GM18868 (cell line): Measurements from ENCODE around the gene CRISPLD2.

Source experiments
- ATAC-seq: cut with Tn5 transposase; IDR thresholded peaks from one replicate; pipeline ENCODE4 v1.9.1; 2021; ENCODE audit warnings: mild to moderate bottlenecking, moderate library complexity; ENCODE audit not compliant: unreplicated experiment

The CRISPLD2 gene

DNA sequence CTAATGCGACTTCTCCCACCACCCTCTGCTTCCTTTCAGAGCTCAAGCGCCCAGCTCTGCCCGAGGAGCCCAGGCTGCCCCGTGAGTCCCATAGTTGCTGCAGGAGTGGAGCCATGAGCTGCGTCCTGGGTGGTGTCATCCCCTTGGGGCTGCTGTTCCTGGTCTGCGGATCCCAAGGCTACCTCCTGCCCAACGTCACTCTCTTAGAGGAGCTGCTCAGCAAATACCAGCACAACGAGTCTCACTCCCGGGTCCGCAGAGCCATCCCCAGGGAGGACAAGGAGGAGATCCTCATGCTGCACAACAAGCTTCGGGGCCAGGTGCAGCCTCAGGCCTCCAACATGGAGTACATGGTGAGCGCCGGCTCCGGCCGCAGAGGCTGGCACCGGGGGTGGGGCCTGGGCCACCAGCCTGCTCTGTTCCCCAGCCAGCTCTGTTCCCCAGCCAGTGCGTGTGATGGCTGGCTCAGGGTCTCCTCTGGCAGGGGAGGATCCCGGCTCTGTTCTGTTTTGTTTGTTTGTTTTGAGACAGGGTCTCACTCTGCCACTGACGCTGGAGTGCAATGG, 18.7 kb downstream of the CRISPLD2 start:
- no peak for ATAC-seq

DNA sequence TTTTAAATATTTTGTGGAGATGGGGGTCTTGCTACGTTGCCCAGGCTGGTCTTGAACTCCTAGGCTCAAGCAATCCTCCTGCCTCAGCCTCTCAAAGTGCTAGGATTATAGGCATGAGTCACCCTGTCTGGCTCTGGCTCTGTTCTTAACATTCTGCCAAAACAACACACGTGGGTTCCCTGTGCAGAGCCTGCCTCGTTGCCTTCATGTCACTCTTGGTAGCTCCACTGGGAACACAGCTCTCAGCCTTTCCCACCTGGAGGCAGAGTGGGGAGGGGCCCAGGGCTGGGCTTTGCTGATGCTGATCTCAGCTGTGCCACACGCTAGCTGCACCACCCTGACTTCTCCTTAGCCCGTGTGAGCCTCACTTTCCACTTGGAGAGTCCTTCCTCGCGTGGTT, 19.3 kb downstream of the CRISPLD2 start:
- no peak for ATAC-seq

DNA sequence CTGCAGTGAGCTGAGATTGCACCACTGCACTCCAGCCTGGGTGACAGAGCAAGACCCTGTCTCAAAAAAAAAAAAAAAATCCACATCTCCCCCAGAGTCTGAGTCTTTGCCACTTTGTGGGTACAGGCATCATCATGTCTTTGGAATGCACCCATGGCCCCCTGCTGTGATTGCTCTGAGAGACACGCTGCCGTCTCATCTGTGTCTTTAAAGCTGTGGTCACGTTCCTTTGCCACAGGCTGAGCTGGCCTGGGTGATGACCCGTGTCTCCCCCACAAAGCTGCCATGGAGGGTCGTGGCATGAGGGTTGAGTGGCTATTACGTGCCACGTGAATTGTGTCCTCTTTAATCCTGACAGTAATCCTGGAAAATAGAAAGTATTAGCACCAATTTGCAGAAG, 20.2 kb downstream of the CRISPLD2 start:
- no peak for ATAC-seq

DNA sequence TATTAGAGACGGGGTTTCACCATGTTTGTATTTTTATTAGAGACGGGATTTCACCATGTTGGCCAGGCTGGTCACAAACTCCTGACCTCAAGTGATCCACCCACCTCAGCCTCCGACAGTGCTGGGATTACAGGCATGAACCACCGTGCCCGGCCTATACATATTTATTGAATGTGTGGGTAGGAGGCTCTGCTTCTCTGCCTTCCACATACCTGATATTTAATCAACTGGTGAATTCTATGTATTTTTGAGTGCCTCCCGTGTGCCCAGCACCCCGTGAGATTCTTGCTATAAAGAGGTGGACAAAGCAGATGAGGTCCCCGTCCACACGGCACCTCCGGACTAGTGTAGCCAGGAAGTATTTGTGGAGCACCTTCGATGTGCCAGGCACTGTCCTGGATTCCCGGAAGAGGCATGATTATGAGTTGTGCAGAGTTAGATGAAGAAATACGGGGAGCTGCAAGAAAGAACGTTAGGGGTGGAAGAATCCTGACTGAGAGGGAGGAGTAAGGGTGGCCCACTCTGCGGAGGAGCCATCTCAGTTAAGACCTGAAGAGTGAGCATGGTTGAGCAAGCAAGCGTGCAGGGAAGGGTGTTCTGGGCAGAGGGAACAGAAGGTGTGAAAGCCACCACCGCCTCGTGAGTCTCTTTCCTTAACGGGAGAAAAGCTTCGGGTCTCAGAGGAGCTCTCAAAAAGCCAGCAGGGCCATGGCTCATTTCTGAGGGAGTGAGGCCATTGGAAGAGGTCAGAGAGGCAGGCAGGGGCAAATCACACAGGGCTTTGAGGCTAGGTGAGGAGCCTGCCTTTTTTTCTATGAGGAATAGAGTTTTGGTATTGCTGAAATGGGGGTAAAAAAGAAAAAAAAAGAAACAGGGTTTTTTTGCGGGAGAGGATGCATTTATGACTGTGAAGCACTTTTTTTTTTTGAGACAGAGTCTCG, 21.2 kb downstream of the CRISPLD2 start:
- no peak for ATAC-seq

DNA sequence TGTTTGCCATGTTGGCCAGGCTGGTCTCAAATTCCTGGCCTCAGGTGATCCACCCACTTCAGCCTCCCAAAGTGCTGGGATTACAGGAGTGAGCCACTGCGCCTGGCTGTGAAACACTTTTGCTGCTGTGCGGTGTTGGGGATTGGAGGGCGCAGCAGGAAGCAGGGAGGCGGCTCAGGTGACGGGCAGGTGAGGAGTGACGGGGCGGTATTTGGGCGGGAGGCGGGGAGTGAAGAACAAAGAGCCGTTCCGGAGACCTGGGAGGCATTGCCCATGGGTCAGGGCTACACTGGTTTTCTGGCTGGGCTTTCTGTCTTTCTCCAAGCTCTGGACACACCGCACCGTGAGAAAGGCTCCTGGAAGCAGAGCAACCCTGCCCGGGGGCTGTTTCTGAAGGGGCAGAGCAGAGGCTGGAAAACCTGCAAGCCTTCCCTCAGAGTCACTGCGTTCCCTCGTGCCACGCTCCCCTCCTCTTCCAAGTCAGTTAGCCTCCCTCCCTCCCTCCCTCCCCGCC, 22.1 kb downstream of the CRISPLD2 start:
- ATAC-seq: no peak

DNA sequence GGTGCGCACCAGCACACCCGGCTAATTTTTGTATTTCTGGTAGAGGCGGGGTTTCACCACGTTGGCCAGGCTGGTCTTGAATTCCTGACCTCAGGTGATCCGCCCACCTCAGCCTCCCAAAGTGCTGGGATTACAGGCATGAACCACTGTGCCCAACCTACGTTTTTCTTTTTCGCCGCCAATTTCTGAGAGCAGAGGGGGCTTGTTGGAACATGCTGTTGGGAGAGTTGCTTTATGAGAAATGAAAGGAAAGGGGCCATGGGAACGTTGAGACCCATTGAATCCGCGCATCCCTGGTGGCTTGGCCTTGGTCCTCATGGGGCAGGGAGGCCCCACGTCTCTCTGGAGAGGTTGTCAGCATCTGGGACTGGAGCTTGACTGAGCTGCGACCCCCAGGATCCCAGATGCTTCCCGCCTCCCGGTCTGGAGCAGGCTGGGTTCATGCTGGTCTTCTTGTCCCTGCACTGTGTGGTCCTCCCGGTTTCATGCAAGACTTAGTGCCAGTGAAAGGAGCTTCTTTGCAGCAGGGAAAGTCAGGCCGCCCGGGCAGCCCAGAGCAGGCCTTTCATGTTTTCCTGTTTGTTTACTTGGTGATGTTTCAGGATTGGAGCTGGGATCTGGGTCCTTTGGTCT, 22.8 kb downstream of the CRISPLD2 start:
- ATAC-seq: no peak

DNA sequence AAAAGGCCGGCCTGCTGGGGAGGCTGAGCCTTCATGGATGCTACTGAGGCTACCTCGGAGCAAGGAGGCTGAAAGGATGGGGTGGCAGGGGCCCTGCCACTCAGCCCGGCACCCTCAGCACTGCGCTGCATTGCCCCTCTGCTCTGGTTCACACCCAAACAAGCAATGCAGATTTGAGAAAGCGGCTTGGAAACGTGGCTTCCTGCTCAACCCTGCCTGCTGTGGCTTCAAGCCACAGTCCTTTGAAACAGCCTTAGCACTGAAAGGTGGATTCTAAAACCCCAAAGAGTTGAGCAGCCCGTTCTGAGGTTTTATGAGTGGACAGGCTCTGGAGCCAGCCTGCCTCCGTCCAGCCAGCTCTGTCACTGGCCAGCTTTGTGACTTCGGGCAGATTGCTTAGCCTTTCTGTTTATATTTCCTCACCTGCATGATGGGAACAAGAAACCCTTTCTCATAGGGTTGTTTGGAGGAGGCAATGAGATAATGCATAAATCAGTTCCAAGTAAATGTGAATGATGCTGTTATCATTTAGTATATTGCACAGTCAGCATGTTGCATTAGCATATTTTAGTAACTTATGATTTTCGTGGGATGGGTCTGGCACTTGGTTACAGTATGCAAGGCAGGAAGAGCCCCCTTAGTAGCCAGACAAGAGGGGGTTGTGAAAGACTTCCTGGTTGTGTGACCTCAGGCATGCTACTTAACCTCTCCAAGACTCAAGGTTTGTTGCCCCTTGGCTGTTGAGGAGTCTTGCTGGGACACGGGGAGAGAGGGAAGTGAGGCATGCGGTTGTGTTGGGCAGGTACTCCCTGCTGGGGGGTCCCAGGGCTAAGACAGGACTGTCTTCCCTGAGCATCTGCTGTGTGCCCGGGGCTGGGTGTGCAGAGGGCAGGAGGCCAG, 23.6 kb downstream of the CRISPLD2 start:
- no peak for ATAC-seq

DNA sequence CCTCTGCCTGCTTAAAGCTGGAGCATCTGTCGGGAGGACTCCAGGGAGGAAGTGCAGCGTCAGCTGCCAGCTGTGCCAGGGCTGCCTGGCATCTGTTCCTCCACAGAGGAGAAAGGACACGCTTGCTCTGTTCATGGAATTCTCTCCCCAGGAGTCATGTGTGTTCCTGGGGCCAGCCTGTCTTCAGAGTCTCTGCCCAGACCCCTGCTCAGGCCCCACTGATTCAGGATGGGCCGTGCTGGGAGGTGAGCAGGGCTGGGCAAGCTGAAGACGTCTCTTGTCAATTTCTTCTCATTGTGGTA, 24.2 kb downstream of the CRISPLD2 start:
- ATAC-seq: no peak

DNA sequence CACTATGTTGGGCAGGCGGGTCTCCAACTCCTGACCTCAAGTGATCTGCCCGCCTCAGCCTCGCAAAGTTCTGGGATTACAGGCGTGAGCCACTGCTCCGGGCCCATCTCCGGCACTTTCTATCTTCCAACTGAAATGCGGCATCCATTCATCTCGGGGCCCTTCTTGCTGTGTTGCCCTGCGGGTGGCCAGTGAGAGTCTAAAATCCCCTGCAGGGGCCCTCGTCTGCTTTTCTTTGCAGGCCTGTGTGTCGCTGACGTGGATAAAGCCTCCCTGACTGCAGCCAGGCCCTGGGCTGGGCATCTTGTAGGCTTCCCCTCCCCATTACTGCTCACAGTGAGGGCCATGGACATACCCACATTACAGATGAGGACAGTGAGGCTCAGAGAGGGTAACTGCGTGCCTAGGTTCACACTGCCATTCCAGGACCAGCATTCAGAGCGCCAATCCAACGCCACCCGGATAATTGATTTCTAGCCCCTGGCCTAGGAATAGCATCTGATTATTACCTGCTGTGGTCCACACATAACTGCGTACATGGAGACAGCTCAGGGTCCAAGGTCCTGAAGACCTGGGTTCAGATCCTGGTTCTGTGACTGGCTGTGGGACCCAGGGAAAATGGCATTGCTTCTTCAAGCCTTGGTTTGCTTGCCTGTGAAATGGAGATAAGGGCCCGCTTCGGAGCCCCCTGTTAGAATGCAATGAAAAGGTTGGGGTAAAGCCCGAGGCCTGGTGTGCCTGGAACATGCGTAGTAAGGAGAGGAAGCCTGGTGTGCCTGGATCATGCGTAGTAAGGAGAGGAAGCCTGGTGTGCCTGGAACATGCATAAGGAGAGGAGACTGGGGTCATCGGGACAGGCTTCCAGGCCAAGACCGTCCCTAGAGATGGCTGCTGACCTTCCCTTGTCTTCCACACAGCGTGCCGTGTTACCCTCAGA, 25.0 kb downstream of the CRISPLD2 start:
- ATAC-seq: no peak

DNA sequence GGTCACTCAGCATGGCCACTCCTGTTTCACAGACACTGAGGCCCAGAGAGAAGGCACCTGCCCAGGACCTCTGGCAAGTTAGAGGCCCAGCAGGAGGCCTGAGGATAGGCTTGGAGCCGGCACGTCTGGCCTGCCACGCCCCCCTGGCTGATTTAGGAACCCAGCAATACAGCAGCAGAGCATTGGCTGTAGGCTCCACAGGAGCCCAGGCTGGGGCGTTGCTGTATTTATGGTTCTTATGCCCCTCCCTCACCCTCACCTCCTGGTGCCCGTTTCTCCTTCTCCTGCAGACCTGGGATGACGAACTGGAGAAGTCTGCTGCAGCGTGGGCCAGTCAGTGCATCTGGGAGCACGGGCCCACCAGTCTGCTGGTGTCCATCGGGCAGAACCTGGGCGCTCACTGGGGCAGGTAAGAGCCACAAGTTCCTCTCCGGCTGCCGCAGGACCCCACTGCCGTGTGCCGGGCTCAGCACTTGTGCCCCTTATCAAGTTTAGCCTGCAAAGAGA, 25.8 kb downstream of the CRISPLD2 start:
- ATAC-seq: no peak

DNA sequence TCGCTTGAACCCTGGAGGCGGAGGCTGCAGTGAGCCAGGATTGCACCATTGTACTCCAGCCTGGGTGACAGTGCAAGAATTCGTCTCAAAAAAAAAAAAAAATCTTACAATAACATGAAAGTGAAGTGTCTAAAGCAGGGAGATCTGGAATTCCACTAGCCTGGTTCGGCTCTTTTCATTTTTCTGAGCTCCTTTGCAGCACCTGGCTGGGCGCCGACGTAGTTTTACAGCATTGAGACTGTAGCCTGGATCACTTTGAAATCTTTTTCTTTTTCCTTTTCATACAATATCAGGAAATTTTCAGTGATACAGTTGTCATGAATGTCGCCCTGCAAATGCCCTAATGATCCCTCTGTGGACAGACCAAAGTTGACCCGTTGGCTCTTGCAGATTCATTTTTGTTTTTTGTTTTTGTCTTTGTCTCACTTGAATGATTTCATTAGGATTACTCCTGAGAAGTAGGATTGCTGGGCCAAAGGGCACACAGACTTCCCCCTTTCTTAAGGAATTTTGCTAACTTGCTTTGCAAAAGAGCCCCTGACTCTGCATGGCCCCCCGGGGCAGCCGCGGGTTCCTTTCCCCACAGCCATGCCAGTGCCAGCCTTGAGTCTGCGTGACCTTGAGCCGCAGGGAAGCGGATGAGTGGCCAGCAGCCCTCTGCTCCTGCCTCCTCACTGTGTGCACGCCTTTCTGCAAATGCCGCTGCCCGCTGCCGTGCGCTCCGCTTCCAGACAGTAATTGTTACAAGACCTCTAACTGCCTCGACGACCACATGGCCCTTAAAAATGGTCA, 28.0 kb downstream of the CRISPLD2 start:
- no peak for ATAC-seq

DNA sequence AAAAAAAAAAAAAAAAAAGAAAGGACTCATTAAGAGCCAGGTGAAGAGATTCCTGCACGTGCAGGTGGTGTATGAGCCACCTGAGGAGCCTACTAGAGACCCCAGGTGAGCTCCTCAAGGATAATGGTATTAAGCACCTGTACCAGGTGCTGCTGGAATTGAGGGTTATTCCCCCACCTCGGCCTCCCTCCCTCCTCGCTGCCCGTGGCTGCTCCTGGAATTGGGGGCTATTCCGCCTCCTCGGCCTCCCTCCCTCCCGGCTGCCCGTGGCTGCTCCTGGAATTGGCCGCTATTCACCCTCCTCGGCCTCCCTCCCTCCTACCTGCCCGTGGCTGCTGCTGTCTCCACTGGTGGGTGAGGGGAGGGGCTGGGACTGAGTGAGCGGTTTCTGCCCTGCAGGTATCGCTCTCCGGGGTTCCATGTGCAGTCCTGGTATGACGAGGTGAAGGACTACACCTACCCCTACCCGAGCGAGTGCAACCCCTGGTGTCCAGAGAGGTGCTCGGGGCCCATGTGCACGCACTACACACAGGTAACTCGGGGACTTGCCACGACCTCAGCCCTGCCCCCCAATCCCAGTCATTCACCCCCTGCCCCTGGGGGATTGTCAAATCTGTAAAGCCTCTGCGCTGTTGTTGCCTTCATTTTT, 29.3 kb downstream of the CRISPLD2 start:
- no peak for ATAC-seq

DNA sequence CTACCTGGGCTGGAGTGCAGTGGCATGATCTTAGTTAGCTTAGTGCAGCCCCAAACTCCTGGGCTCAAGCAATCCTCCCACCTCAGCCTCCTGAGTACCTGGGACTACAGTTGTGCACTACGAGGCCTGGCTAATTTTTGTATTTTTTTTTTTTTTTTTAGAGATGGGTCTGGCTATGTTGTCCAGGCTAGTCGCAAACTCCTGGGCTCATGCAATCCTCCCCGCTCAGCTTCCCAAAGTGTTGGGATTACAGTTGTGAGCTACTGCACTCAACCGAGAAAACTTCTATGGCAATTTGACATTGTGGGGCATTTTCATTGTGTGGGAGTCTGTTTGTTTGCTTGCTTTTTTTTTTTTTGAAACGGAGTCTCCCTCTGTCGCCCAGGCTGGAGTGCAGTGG, 30.0 kb downstream of the CRISPLD2 start:
- ATAC-seq: no peak

DNA sequence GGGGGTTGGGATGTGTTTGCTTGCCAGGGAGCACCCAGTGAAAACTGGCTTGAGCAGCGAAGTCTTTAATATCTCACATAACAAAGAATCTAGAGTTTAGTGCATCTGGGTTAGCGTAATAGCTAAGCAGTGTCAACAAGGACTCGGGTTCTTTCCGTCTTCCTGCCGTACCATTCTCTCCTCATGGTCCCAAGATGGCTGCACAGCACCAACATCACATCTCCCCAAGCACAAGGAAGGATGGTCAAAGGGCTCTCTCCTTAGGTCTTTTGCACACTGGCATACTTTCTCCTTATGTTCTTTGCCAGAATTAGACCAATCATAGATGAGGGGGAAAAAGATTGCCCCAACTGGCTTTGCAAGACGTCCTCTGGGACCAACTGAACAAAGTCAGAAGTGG, 30.9 kb downstream of the CRISPLD2 start:
- ATAC-seq: no peak

DNA sequence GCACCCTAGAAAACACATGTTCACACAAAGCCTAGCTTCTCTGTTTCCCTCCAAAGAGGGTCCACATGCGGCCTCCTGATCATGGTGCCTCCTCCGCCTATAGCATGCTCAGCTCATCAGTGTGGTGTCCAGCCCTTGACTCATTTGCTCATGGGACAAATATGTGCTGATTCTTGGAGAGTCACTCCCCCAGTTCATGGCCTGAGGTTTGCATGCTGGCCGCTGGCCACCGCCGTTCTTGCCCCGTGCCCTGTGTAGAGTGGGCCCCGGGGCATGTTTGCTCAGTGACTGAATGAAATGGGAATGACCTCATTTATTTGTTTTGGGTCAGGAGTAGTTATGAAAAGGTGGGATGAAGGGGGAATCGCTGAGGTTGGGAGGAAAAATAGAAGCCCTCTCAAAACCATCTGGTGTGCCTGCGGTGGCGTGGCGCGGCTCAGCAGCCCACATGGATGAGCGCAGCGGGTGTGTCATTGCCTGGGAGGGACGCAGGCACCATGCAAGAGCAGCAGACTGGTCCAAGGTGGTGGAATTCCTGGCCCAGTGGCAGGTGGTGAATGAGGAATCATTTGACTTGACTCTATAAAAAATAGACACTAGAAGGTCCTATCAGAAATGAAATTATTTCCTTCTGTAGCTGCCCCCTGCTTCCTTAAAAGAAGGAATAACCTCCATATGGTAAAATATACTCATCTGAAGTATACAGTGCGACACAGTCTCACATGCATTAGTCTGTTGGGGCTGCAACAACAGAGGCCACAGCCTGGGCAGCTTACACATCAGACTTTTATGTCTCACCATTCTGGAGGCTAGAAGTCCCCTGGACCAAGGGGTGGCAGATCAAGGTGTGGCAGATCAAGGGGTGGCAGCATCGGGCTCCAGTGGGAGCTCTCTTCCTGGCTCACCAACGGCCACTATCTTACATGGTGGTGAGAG, 31.7 kb downstream of the CRISPLD2 start:
- ATAC-seq: no peak

DNA sequence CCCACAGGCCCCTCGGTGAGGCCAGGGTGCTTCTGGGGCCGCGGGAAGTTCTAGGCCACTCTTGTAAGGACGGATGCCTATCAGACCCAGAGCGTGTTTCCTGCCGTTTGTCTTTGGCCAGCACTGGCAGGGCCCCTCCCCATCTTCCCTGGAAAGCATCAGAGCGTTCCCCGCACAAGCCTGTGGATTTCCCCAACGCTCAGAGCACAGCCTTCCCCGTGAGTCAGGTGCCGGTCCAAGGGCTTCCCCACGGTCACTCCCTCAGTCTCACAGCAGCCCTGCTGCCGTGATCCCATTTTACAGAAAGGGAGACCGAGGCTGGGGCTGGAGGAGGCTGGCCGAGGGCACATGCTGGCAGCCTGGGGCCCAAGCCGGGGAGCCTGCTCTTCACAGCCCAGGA, 33.7 kb downstream of the CRISPLD2 start:
- no peak for ATAC-seq

DNA sequence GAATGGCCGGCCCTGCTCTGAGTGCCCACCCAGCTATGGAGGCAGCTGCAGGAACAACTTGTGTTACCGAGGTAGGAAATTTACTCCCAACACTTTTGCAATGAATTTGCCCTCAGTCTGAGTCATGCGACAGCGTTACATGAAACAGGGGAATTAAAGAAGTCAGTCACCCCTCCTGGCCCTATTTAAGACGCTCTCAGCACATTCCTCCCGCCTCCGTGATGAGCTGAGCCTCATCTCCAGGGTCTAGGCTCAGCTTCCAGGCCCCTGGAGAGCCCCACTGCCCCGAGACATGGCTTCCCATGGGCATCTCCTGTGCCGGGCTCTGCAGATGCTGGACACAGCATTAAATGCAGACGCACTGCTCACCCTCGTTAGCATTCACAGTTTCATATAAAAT, 35.0 kb downstream of the CRISPLD2 start:
- ATAC-seq: no peak
